NCI-H2171 (cell line): ENCODE measurements around the gene MOCS3.
"Not testable (repeated sequence)": the region's sequence is repeated elsewhere in the genome, so short reads cannot be mapped to it uniquely, and the experiment has no call there.

Experiments used
- DNase-seq: peaks from one replicate; lab custom pipeline; 2025; lab: John Stamatoyannopoulos, UW

Gene MOCS3

DNA sequence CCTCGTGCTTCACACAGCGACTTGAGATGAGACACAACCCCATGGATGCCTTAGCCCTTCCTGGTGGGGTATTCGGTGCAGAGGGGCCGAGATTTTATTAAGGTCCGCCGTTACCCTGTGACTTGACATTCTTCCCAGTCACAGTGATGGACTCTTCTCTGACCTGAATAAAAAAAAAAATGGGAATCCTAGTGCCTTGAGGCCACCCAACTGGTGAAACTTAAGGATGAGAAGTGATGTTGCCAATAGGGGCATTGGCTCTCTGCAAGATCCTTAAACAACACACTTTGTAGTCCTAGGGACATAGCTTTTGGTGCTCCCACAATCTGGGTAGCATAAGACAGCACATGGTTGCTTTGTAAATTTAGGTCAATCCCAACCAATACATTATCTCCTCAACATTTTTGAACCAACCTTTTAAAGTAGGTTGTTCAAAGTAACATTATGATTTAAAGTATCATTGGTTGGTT lies 26.6 kb upstream of the MOCS3 start:
- DNase-seq, result no peak

DNA sequence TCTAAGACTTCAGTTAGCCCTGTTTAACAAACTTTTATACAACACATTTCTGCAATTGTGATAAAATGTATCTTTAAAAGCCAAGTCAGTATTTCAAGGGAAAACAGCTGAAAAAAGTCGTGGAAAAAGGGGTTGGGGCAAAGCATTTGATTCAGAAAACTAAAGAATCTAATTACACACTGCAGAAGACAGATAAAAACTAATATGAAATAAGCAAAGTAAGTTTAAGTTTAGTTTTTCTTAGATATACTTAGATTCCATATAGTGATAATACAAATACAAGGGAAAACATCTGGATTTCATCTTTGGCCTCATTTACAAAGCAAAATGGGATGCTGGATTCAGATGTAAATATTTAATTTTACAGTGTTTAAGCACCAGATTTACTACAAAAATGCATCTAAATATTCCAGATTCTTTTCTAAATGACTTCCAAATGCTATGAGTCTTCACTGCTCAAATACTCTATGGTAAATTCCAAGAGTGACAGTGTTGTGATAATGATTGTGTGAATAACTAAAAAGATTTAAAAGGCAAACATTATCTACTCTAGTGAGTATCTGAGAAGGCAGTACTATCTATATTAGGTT lies 25.8 kb upstream of the MOCS3 start:
- DNase-seq, result no peak

DNA sequence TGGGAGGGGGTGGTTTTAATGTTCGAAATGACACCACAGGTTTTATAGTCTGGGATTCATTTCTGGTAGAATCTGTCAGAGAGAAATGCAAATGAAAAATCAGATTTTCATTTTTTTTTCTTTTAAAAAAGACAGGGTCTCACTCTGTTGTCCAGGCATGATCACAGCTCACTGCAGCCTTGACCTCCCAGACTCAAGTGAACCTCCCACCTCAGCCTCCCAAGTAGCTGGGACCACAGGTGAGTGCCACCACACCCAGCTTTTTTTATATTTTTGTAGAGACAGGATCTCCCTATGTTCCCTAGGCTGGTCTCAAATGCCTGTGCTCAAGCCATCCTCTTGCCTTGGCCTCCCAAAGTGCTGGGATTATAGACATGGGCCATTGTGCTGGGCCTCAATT lies 25.0 kb upstream of the MOCS3 start:
- no peak for DNase-seq

DNA sequence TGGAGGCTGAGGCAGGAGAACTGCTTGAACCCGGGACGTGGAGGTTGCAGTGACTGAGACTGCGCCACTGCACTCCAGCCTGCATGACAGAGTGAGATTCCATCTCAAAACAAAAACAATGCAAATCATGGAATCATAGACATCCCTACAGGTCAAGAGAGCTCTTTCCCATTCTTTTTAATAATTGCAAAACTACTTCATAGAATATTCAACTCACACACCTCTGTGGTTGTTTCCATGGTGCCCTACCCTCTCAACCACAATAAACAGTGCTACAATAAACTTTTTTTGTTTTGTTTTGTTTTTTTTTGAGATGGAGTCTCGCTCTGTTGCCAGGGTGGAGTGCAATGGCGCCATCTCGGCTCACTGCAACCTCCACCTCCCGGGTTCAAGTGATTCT lies 15.5 kb upstream of the MOCS3 start:
- DNase-seq, result no peak

DNA sequence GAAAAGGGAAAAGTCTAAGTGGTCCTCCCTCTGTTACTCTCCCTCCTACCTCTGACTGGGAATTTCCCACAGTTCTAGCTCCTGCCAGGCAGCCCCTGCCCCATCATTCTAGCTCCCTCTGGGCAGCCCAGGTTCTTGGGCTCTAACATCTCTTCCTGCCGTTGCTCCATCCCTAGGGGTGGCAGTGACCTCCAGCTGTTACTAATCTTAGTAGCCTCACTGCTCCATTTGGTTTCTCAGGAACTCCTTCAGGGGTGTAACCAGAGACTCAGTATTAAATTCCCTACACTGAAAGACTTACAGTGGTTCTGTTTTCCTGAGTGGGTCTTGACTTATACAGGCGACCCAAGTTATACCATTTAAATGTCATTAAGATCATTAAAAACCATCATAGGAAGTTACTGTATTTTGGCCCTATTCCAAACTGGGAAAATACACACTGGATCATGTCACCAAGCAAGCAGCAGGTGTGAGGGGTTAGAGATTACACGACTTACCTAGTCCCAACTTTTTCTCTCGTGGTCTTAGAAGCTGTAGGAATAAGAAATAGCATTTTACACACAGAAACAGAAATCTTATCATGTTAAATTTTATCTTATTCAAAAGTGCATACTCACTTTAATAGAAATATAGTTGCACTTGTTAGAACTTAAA lies 10.4 kb upstream of the MOCS3 start:
- DNase-seq, result no peak

DNA sequence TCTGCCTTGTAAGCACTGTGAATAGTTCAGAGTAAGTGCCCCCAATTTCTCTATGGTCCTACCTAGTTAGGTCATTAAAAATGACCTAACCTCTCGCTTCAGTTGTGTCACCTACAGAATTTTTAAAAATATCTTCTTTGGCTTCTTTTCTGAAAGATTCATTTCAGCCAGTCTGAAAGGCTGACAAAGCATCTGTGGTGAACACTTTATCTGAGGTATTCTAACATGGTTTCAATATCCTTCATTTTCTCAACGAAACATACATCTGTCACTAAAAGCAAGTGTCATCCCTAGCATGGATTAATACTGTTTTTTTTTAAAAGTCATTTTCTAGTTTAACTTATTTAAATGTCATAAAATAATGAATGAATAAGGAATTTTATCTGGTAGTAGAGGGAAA lies 5.4 kb upstream of the MOCS3 start:
- DNase-seq, result no peak

DNA sequence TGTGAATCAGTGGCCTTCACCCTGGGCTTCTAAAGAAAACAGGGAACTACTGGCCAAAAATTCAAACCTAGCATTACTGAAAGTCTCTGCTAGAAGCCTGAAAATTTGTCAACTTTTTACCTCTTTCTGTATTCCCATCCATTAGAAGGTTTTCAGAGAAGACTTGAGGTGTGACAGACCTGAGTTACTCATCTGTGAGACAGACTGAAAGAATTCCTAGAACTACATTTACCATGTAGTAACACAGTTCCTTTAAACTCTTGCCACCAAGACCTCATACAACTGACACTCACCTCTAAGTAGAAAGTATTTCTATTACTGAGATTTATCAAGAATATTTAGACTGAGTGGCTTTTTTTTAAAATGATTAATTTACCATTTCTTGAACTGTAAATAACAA lies 4.8 kb upstream of the MOCS3 start:
- no peak for DNase-seq

DNA sequence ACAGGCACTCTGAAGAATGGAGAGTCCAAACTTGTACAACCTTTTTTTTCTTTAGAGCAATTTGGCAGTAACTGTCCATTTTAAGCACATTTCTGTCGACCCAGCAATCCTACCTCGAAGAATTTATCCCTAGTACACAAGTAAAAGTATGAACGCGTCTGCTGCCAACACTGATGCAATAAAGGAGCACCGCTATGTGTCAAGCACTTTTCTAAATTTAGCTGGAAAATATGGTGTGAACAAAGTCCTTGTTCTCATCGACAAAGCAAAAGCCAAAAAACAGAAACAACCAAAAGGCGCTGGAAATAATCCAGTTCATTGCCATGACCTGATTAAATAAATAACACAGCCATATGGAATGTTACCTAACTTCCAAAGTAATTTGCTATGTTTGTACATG lies 1.3 kb upstream of the MOCS3 start:
- DNase-seq, result no peak

DNA sequence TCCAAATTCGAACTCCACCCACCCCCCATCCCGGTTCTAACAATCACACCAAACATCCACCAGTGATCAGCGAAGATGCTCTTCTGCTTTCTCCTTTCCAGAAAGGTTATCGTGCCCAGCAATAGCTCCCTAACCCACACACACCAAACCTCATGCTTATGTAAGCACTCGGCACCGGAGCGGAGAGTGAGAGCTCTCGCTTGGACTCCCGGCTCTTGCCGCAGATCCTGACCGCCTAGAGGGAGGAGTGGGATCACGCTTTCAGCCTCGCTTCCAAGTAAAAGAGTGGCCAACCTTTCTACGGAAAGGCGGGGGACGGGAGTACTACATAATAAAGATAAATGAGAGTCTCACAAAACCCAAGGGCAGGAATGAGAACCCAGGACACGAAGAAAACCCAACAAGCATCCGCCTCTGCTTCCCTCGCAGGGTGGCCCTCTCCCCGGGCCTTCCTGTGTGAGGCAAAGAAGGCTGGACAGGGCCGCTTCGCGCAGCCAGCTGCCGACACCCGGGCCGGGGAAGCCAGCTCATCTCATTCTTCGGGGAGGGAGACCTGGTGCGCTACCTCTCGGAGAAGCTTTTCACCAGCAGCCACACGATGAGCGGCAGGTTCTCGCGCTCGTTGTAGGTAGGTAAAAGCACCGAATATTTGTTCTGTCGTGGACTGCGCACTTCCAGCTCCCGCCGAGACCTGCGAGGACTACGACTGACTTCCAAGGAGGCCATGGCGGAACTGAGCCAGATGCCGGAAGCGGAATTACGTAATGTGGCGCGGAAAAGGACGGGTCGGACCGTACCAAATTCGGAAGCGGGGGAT lies 612 bp upstream of the MOCS3 start, which contains the start of gene DPM1:
DPM1 (minus strand) TSS at position 735 of the 817 bp plus-strand sequence; CDS start at position 726, 9 bp downstream.
- DNase-seq, result peak; percentile 96

DNA sequence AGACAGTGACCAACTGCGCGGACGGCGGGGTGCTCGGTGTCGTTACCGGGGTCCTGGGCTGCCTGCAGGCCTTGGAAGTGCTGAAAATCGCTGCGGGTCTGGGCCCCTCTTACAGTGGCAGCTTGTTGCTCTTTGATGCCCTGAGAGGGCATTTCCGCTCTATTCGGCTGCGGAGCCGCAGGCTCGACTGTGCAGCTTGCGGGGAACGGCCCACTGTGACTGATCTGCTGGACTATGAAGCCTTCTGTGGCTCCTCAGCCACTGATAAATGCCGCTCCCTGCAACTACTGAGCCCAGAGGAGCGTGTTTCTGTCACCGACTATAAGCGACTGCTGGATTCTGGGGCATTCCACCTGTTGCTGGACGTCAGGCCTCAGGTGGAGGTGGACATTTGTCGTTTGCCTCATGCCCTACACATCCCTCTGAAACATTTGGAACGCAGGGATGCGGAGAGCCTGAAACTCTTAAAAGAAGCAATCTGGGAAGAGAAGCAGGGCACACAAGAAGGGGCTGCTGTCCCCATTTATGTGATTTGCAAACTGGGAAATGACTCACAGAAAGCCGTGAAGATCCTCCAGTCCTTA lies 1.0 kb downstream of the MOCS3 start:
- DNase-seq, result no peak

DNA sequence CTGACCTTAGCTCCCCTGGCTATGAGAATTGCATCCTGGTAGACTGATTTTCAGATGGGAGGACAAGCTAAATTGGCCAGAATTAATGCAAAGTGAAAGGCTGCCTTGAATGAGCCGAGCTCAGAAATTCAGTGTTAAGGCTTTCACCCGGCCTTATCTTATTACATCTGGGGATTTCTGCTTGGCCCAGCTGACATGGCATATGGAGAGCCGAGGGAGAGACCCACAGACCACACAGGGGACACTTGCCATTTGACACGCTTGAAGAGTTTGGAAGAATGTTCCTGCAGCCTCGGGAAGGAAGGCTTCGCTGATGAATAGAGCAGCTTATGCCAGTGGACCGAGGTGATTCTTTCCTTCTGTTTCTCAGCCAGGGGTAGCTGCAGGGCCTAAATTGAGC lies 9.0 kb downstream of the MOCS3 start:
- DNase-seq, result peak; percentile 42

DNA sequence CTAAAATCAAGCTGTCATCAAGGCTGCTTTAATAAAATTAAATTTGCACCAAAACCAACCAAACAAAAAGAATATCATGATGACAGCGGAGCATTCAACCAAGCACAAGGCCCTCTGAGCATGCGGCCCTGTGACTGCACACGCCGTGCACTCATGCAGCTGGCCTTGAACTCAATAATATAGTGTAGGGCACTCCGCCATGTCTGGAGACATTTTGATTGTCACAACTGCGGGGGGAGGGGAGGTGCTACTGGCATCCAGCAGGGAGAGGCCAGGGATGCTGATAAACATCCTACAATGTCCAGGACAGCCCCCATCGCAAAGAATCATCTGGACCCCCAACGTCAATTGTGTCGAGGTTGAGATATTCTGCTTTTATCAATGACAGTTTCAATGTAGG lies 9.7 kb downstream of the MOCS3 start:
- DNase-seq, result no peak

DNA sequence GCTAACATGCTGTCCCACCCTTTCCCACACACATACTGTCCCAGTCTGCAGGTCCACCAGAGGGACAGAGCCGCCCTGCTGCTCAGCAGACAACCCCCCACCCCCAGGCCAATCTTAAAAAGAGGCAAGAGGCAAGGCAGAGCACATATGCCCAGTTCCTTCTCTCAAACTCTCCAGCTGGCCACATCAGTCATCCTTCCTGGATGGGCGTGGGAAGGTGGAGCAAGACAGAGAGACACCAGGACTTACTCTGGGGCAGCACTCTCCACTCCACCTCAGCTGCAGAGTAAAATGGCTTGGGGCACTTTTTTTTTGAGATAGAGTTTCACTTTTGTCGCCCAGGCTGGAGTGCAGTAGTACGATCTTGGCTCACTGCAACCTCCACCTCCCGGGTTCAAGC lies 10.8 kb downstream of the MOCS3 start:
- DNase-seq, result no peak

DNA sequence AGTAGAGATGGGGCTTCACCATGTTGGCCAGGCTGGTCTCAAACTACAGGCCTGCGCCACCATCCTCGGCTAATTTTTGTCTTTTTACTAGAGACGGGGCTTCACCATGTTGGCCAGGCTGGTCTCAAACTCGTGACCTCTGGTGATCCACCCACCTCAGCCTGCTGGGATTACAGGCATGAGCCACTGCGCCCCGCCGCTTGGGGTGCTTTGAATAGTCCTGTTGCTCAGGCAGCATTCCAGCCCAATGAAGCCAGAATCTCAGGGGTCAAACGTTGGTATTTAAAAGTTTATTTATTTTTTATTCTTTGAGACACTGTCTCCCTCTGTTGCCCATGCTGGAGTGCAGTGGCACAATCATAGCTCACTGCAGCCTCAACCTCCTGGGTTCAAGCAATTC lies 11.3 kb downstream of the MOCS3 start:
- DNase-seq, result no peak

DNA sequence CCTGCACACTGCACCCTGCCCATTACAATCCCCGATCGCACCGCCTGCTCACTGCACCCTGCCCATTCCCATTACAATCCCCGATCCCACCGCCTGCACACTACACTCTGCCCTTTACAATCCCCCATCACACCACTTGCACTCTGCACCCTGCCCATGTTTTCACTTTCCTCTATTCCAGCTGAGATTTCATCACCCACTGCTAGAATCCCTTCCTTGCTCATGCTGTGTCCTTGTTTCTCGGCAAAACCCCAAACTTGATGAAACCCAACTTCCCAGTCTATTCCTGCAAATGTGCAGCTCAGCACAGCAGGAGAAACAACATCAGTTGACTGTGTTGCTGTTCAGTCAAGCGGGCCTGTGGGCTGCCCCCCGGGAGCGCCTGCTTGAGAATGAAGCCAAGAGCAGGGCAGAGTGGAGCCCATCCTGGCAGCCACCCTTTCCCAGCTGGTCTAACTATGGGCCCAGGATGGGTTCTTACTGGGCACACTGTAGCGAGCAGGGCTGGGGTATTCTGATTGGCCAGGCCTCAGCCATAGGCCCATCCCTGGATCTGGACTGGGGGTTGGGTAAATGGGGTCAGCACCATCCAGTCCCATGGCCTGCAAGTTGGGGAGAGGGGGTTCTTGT lies 17.2 kb downstream of the MOCS3 start:
- DNase-seq, result no peak

DNA sequence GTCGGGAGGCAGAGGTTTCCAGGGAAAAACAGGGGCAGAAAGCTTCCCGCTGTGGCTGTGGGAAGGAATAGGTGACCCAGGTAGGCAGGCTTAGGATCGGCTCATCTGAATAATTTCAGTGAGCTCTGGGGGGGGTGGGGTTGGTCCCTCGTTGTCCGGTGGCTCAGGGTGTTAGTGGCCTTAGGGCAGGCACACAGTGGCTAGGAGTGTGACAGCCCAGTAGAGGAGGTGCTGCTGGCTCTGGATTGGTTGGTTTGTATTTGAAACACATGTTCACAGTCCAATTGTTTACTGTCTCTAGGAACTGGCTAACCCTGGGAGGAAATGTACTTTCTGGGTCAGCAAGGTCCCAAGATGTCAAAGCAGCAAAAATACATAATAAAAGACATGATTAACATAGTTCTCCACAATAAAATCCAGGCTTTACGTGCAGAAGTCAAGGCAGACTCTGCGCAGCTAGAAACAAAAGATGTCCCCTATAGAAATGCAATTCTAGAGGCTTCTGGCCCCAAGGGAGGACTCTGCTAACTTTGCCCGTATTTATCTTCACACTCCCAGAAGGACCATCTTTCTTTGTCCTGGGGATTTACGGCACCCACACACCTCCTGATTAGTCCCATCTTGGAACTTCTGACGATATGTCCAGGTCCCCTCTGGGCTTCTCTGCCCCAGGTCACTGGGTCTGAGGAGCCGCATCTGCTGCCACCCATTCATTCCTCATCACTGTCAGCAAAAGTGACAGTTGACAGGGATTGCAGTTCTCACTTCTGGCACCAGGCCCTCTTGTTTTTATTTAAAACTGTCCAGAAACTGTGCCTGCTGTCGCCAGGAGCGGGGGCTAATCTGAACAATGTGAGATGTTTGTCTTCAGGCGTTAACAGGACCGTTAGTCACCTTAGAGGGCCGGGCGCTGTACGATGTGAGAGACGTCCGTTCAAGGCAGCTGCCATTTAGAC lies 18.7 kb downstream of the MOCS3 start:
- no peak for DNase-seq

DNA sequence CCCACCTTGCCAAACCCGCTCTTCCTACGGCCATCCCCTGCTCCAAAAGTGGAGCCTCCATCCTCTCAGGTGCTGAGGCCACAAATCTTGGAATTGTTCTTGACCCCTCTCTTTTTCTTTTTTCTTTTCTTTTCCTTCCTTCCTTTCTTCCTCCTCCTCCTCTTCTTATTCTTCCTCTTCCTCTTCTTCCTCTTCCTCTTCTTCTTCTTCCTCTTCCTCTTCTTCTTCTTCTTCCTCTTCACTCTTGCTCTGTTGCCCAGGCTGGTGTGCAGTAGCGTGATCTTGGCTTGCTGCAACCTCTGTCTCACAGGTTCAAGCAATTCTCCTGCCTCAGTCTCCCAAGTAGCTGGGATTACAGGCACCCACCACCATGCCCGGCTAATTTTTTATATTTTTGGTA lies 19.9 kb downstream of the MOCS3 start:
- not testable (repeated sequence) for DNase-seq

DNA sequence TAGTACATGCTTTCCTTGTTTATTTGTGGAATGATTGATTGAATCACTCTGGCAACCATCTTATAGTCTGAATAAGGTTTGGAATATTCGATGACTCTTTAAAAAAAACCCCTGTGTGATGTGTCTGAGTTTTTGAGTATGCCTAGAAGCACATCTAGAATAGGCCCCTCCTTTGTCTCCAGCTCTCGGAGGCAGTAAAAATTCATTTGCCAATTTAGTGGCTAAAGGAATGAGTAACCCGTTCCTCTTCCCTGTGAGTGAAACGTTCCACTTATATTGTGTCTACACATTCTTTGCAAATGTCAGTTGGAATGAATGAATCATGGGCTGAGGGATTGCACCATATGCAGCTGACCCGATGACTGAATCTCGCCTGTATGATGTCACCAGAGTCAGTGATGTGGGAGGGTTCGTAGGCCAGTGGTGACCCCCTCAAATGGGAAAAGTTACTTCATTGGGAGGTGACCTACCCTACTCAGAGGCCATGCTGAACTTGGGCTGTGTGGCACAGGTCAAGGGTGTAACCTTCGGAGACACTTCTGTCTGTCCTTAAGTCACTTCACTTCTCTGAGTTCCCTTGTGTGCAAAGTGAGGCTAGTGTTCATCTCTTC lies 21.6 kb downstream of the MOCS3 start:
- no peak for DNase-seq

DNA sequence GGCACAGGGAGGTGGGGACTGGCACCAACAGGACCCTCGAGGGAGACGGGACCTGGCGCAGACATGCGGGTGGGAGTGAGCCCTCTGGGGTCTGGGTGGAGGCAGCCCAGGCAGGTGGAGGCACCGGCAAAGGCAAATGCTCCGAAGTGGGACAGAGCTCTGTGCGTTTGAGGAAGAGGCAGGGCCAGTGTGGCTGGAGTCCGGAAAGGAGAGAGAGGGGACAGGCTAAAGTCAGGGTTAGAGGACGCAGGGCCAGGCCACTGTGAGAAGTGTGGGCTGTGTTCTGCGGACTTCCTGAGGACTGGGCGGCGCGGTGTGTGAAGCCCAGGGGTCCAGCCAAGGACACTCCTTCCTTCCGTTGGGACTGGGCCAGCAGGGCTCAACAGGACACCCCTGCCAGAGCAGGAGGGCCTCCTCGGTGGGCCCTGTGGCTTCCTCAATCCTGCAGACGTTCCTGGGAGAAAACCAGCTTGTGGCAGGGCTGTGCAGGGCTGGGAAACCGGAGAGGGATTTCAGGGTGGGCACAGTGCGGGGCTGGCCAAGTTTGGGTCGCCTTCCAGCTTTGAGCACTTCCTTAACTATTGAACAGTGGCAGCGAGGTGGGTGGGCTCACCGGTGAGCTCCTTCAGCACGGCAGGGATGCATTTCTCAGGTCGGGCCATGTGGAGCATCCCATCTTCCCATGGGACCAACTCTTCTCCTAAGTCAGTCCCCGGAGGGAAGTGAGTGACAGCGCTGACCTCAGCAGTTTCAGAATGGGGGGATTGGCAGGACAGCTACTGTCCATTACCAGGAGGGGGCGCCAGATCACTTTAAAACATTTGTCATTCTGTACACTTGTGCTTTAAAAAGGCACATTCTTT lies 22.5 kb downstream of the MOCS3 start:
- DNase-seq, result peak; percentile 52

DNA sequence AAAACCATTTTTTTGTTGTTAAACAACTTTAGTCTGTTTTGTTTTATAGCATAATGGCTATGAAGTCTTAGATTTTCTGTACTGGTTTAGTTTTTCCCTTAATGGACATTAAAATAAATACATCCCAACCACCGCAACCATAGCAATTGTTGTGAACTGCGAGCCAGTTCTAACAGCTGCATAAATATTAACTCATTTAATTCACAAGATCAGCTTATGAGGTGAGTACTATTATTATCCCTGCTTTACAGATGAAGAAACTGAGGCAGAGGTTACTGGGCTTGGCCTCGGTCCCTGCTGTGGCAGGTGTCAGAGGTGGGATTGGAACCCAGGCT lies 23.1 kb downstream of the MOCS3 start:
- no peak for DNase-seq
